DMS153 treated with DMSO at 0.1 percent for 48 hours (cell line): ENCODE results near the gene SURF6.
"Not testable (repeated sequence)": the region's sequence is repeated elsewhere in the genome, so short reads cannot be mapped to it uniquely, and the experiment has no call there.

Experiments
- DNase-seq: peaks from one replicate; lab custom pipeline; 2025; ENCODE audit not compliant: unreplicated experiment; lab: John Stamatoyannopoulos, UW

Gene SURF6

DNA sequence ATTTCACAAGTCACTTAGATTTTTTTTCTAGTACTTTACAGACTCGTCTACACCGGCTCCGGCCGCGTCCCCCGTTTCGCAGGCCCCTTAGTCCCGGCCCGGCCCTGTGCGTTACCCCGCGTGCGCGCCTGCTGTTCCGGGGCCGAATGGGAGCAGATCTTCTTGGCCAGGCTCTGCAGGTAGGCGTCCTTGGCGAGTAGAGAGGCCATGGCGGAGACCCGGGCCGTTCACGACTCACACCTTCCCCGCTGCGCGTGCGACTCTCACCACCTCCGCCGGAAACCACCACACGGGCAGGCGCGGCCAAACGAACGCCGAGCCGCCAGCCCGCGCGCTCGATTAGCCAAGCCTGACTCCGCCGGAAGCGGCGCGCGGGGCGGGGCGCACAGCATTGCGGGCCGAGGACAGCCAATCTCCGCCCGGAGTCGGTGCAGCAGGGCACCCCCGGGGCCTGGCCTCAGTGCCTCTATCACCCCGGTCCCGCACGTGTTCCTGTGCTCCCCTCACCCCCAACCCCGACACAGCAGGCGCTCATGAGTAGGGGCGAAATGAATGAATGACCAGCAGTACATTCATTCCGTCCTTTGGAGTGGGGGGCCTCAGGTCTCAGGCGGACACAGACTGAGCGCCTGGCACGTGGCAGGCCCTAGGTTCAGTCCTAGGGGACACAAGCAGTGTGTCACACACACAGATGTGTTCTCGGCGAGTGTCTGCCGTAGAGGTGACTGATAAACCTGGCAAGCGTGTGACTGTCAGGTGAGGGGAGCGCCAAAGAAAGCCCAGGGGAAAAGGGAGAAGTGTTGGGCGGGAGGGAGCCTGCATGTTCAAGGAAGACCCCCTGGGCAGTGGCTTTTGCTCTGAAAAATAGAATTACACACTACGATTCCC, at the start of gene SURF6:
Gene SURF6, minus strand, starts transcription at position 265 of the 888 bp plus-strand sequence. Its CDS starts 56 bp downstream, at position 209.
- DNase-seq, result peak; percentile 88

DNA sequence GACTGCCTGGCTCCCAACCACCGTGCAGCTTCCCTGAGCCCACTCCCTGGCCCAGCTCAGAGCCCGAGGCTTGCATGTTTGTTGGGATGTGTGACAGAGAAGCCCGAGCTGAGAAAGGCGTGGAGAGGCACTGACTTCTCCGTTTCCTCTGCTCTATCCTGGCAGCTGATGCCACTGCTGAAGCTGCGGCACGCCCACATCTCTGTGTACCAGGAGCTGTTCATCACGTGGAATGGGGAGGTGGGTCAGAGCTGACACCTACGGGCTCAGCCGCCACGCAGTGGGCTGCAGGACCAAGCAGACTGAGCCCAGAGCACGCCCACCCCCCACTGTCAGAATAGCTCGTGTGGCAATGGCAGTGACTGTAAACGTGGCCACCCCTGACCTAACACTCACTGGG, 49.5 kb upstream of the SURF6 start:
- no peak for DNase-seq

DNA sequence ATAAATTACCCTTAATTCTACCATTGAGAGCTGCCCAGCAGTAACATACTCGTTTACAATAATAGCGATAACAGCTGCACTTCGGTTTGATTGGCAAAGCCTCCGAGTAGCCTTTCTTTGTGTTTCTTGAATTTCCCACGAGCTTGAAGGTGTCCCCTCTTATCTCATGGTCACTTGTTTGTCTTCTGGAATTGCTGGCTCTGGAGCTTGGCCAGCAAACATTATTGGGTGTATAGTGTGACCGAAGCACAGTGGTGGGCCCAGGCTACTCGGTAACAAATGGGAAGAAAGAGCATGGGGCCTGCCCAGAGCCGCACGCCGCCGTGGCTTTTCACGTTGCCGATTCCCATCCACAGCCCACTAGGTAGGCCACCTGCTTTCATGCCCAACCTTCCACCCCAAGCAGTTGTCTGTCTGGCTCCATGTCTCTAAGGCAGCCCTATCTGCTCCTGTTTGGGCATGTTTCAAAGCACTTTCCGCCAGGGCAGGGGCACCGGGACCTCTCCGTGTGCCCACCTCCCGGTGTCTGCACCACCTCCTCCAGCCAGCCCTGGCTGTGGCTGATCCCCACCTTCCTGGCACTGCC, 48.8 kb upstream of the SURF6 start:
- DNase-seq, result no peak

- DNase-seq, result no peak
Measured at GRCh38 chr9:133383438-133383837, 47.5 kb upstream of the SURF6 start.

DNA sequence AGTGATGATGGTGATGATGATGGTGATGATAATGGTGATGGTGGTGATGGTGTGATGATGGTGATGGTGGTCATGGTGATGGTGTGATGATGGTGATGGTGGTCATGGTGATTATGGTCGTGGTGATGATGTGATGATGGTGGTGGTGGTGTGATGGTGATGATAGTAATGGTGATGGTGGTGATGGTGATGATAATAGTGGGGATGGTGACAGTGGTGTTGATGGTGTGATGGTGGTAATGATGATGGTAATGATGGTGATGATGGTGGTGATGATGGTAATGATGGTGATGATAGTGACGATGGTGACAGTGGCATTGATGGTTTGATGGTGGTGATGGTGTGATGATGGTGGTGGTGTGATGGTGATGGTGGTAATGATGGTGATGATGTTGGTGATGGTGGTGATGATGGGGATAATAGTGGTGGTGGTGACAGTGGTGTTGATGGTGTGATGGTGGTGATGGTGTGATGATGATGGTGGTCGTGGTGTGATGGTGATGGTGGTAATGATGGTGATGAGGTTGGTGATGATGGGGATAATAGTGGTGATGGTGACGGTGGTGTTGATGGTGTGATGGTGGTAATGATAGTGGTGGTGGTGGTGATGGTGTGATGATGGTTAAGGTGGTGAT, 46.6 kb upstream of the SURF6 start:
- no peak for DNase-seq

- DNase-seq, result no peak
Measured at GRCh38 chr9:133380734-133381133, 44.7 kb upstream of the SURF6 start.

DNA sequence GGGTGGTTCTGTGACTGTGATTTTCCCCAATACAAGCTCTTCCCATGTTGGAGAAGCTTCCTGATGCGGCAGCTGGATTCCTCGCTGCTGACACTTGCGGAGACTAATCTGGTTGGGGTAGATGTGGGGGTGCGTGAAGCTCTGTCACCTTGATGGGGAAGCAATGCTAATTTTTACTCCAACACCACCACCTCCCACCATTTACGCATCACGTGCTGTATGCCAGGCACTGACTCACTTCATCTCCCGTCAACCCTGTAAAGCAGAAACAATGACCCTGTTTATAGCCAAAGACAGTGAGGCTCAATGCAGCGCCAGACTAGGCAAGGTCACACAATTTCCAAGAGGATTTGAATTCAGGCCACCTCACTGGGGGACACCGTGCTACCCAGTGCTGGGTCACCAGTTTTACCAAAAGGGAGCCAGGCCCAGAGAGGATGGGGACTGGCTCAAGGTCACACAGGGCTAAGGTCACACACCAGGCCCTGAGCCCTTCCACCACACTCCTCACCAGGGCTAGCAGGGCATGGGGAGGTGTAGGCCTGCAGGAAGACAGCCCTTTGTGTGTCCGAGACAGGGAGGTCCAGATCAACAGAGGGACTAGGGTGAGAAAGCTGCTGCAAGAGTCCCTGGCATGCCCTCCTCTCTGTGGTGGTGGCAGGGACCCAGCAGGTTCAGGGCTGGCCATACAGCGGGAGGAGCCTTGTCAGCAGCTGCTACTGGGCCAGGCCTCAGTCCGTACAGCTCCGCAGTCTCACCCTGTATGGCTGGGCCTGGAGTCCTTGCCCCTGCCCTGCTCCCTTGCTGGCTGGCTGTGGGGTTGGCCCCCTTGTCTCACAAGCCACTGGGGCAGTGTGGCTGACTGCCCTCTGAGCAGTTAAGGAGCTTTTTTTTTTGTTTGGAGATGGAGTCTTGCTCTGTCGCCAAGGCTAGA, 43.4 kb upstream of the SURF6 start:
- no peak for DNase-seq

- no peak for DNase-seq
Measured at GRCh38 chr9:133378408-133378962, 42.5 kb upstream of the SURF6 start.

- no peak for DNase-seq
Measured at GRCh38 chr9:133377721-133378216, 41.8 kb upstream of the SURF6 start.

- not testable (repeated sequence) for DNase-seq
Measured at GRCh38 chr9:133377280-133377679, 41.3 kb upstream of the SURF6 start.

DNA sequence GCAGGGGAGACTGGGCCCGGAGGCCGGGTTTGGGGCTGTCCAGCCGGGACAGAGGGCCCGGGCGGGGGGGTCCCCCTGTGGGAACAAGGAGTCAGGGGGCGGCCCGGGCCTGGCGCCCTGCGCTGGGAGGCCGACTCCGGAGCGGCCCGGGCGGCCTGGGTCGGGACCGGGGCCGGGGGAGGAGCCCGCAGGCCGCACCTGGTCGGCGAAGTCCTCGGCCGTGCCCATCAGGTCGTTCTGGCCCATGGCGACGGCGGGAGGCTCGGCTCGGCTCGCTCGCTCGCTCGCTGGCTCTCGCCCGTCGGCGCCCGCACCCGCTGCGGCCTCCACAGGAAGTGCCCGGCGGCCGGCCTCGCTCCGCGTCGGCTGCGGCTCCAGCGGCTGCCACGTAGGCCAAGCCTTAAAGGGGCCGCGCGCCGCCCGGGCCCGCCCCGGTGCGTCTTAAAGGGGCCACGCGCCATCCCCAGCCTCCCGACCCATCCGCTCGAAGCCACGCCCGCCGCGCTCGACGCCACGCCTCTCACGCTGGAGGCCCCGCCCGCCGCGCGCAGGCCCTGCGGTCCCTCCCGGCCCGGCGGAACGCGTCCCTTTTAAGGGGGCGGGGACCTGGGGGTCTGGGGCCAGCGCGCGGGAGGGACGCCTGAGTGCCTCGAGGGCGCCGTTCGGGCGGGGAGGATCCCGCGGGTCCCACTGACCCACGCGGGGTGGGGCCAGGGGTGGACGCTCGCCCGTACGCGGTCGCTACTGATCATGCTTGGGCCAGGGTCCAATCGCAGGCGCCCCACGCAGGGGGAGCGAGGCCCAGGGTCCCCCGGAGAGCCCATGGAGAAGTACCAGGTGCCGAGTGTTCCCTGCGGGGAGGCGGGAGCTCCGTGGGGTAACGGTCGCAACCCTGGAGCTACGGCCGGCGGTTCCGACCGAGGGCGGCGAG, 40.0 kb upstream of the SURF6 start, which contains the start of the genes STKLD1 and SURF4:
Gene STKLD1, plus strand, starts transcription at position 643 of the 931 bp plus-strand sequence. Its CDS starts 108 bp downstream, at position 751.
Gene SURF4, minus strand, starts transcription at position 337 of the 931 bp plus-strand sequence. Its CDS starts 91 bp downstream, at position 246.
- DNase-seq, result peak; percentile 97

- DNase-seq, result peak; percentile 15
Measured at GRCh38 chr9:133375116-133375723, 39.2 kb upstream of the SURF6 start.

DNA sequence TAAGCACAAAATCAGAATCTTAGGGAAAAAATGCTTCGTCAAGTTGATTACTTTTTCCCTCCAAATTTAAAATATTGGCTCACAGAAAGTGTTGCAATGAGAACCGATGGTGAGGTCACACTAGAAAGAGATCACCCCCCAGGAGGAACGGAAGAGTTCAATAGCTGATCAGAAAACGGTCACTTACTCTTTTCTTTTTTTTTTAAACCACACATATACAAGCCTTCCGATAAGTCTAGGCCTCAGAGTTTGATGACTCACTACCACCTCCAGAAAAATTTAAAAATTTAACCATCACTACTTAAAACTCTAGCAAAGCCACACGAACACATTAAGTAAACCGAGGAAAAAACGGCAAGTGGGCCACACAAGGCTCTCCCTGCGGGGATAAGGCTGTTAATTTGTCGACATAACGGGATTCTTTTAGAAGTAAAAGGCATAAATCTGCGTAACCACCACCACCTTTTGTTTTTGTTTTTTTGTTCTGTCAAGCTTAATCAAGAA, 38.7 kb upstream of the SURF6 start:
- DNase-seq, result no peak

- DNase-seq, result no peak
Measured at GRCh38 chr9:133372144-133372543, 36.2 kb upstream of the SURF6 start.

GRCh38 chr9:133371261-133371711, 35.3 kb upstream of the SURF6 start:
- DNase-seq, result no peak

- DNase-seq, result no peak
Measured at GRCh38 chr9:133370685-133371084, 34.7 kb upstream of the SURF6 start.

GRCh38 chr9:133369933-133370332, 33.9 kb upstream of the SURF6 start:
- DNase-seq, result no peak

DNA sequence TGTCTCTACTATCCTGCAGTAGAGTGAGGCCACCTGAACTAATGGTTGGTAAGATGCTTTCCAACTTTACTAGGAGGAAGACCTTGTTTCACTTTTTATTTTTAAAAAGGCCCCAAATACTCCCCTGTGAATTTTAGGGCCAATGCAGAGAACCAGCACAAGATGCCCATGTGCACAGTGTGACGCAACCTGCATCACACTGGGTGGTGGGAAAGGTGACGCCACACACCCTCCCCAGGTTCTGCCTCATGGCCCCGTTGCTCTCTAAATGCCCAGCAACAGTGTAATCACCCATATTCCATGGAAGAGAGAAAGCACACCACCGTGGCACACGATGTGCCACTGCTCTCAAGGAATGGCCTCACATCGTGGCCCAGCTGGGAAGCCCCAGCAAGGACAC, 33.4 kb upstream of the SURF6 start:
- no peak for DNase-seq
